Stimulated activated naive CD4-positive, alpha-beta T cell treated with Interleukin-2 at 50 U/mL for 16 hours (primary cell): Measurements from ENCODE around the gene KRT40.

Experiments used
- DNase-seq: peaks from one replicate; lab custom pipeline; 2025; lab: John Stamatoyannopoulos, UW

KRT40 gene

DNA sequence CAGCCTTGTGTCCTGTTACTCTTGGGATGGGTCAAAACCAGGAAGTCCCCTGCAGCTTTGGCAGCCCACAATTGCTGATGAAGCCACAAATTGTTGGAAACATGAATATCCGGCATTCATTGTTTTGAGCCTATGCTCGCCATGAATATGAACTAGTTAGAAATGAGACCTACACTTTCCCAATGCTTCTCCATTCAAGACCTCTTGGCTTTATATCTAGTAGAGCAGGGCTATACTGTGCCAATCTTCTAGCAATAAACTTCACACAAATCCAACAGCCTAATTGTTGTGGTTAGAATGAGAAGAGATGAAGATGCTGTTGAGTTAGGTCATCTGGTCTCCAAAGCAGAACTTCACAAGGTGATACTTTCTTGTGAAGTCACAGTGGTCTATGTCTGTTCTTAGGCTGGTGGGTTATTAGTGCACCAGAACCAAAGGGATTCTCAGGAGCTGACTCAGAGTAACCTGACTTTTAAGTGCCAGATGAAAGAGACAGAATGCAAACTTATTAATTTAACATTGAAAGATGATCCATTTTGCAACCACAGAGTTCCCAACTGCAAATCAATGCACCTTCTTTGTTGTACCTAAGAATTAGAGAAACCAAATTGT lies 33.0 kb downstream of the KRT40 start:
- no peak for DNase-seq

DNA sequence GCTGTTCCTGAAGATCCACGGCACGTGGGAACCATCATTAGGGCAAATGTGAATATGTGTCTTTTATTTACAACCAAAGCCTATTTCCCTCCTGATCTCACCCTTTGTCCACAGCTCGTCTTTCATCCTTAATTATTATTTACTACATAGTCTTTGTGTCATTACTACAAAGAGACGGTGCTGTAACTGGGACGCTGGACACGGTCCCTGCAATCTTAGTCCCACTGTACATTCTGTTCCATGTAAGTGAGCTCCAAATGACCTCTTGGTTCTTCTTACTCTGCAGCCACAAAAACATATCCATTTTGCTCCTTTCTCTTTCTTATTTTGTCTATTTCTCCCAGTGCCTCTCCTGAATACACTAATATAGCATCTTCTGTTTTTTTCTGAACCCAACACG lies 34.0 kb downstream of the KRT40 start:
- no peak for DNase-seq

DNA sequence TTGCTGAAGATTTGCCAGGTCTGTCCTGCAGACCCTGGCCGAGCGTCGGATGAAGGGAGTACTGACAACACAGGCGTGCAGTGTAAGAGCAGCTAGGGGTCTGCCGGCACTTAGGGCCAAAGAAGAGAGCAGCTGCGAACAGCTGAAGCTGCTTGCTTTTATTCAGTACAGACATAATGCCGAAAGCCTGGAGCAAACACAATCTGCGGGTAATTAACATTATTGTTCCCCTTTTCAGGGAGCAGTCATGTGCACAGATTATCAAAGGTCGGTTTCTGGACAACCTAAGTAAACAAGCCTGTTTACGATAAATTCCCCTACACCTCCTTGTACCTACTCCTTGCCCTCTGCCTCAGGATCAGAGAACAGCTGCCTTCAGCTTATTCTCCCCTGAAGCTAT lies 34.7 kb downstream of the KRT40 start:
- no peak for DNase-seq

DNA sequence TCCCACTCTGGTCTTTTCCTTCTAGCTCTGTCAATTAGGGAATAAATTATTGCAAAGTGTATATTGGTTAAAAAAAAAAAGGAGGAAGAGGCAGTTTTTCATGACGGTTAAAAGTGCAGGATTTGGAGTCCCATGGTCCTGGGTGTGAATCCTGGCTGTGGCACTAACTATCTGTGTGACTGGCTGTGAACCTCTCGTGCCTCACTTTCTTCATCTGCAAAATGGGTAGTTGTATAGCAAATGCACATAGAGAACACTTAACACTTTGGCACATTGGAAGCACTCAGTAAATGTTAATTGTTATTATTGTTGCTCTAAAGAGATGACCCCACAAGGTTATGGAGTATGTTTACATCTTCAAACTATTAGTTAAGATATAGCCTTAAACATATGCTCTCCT lies 36.2 kb downstream of the KRT40 start:
- no peak for DNase-seq

DNA sequence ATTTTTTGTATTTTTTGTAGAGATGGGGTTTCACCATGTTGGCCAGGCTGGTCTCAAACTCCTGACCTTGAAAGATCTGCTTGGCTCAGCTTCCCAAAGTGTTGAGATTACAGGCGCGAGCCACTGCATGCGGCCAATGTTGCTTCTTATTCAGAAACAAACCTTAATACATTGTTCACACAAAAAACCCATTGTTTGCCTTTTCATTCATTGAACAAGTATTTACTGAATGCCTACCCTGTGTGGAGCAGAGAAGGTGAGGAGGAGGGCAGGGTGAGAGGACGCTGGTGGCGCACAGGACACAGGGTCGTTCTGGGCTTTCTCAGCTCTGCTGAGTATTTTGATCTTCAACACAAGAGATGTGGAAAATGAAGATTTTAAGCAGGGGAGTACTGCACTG lies 38.7 kb downstream of the KRT40 start:
- no peak for DNase-seq

DNA sequence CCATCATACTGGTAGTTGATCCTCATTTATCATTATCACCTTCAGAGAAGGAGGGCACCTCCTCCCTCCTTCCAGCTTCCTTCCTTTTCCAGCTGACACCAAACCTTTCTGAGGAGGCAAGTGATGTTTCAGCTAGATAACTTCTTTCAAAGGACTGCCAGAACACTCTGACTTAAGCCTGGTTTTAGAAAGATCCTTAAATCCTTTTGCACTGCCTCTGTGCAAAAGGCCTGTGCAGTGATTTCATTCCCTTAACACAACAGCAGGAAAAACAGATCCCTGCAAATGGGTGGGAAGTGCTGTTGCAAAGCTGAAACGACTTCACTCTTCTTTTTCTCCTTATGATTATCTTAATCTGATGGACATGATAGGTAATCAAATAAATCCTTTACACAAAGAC lies 39.6 kb downstream of the KRT40 start:
- no peak for DNase-seq

DNA sequence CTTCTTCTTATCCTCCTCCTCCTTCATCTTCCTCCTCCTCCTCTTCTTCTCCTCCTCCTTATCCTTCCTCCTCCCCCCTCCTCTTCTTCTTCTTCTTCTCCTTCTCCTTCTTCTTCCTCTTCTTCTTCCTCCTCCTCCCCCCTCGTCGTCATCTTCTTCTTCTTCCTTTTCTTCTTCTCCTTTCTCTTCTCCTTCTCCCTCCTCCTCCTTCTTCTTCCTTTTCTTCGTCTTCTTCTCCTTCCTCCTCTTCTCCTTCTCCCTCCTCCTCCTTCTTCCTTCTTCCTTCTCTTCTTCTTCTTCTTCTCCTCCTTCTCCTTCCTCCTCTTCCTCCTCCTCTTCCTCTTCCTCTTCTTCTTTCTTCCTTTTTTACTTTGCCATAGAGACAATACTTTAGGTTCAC lies 41.6 kb downstream of the KRT40 start:
- no peak for DNase-seq

DNA sequence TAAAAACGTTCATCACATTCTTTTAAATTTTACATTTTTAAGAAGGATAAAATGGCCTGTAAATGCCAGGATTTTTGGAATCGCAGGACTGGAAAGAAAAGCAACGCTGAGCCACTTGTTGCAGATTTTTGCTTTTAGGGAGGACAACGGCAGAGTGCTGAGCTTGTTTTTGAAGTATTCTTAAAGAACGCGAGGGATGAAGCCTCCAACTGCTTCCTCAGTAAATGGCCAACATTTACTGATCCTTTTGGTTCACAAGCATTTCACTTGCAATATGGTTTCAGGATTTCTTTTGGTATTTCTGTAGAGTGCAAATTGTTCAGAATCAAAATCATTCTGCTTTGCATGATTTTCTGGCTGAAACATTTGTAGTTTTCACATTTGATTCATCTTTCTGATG lies 43.9 kb downstream of the KRT40 start:
- DNase-seq = no peak

DNA sequence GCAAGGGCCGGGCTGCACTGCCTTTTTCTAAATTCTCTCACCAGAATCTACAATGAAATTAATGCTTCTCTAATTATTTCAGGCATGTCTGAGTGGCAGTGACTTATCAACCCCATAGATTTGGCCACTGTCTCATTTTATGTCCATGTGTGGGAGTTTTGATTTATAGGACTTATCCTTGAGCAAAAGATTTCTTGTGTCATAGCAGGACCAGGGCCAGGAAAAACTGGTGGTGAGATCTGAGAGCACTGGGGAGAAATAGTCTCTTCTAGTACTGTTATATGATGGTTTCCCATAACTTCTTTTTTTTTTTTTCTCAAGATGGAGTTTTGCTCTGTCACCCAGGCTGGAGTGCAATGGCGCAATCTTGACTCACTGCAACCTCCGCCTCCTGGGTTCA lies 45.1 kb downstream of the KRT40 start:
- no peak for DNase-seq

DNA sequence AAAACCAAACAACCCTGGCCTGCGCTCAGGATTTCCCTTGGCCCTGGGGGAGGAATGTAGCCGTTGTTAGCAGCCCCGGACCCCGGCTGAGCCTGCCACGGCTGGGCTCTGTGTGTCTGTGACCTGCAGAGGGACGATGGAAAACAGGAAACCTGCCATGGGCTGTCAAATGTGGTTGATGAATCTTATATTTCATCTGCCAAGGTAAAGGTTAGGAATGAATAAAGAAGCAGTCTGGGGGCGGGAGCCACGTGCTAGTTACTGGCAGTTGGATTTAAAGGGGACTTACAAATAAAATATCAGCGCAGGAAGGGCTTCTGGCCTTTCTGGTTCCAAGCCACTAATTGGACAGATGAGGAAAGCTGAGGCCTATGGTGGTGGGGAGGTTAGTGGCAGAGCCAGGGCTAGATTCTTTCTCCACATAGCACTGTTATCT lies 46.7 kb downstream of the KRT40 start, which contains the start of gene KRT23:
Gene KRT23 (minus strand): TSS at position 263 of the 436 bp plus-strand sequence. CDS start 1,043 bp downstream, outside the sequence.
- no peak for DNase-seq

DNA sequence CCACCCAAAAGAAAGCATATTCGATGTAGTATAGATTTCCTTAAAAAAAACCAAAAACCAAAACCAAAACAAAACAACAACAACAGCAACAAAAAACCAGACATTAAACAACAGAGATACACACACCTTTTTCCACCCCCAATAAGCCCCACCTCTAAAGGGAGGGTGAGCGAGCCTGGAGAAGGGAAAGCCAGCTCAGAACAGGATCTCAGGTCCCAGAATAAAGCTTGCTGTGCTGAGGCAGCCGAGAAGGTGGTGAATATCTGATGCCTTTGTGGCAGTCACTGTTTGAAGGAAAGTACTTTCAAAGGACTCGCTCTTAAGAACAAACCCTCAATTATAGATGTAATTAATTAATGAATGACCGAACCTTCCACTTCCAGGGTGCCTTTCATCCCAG lies 47.1 kb downstream of the KRT40 start:
- no peak for DNase-seq

DNA sequence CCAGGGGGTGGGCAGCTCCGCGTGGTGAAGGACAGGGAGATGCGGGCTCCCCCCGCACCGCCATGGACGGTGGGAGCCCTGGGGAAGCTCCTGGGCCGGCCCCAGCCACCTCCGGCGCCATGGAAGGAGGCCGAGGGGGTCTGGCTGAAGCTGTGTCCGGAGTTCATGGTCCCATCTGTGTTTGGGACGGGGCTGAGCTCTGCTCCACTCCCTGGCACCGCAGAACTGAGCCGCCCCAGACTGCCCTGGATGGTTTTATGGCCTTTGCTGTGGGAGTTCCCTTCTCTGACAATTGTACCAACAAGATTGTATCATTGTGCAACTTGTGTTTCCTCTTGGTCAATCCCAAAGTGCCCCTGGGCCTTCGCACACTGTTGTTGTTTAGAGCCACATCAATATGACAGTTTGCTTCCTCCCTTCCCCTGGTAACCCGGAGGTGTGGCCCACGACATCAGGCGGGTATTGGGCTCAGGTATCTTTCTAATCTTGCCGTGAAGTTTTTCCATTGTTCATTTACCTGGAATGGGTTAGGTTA lies 47.6 kb downstream of the KRT40 start:
- DNase-seq = no peak

DNA sequence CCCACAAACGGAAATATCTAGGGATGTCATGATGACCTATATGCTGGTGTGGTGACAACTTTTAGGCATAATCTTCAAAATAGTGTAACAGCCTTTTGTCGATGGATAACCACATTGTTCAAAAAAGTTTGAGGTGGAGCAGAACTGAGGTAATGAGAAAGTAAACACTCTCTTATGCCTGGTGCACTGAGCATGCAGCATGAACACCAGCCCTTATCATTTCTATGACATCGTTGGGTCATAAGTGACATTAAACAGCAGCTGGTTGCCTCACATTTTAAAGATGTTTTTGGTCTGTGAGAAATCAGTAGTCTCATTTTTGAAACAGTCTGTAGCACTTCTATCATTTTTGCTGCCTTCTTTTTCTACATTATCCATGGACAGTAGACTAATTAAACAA lies 48.5 kb downstream of the KRT40 start:
- no peak for DNase-seq

DNA sequence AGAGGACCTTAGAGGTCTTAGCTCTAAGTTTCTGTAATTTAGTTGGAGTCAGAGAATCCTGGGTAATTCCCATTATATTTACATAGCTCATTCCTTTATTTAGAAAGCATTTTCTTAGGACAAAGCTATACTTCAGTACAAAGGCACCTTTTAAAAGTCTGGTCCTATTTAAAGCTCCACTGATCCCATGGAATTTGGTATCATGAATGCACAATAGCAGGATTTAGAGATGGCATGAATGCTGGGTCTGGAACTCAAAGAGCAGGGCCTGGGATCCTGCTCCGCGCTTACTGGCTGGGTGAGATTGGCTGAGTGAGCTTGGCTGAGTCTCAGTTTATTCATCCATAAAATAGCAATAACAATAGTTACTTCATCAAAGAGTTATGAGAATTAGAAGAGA lies 51.5 kb downstream of the KRT40 start:
- DNase-seq = no peak

DNA sequence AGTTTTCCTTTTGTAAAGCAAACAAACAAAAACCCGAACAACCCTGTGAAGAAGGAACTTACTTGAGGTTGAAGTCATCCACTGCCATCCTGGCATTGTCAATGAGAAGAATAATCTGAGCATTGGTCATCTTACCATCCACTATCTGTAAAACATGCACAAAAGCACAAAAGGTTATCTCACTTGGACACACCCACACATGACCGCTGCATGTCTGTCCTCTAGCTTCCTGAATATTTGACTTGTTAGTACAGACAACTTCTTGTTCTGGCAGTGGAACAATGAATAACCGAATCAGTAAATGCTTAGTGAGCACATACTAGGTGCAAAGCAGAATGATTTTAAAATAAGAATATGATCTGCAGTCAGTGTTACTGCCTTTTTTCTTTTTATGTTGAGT lies 52.8 kb downstream of the KRT40 start:
- DNase-seq = no peak
